Astrocyte of the cerebellum (primary cell): Measurements from ENCODE around the gene GFI1B.

Experiments
- DNase-seq: peaks from one replicate; pipeline ENCODE4 v3.0.0-alpha.2; 2011; ENCODE audit warnings: low read depth
- H3K4me3 ChIP-seq: 2 replicates; pipeline ENCODE4 v1.5.1; 2011; ENCODE audit warnings: mild to moderate bottlenecking, low read depth, low read length, moderate library complexity
- CTCF ChIP-seq: IDR thresholded peaks from 2 replicates; pipeline ENCODE4 v1.5.1; 2012; ENCODE audit warnings: low read length, low read depth, moderate library complexity, mild to moderate bottlenecking; ENCODE audit errors: missing control alignments
- in situ Hi-C: cut with HindIII; loops from 2 replicates; pipeline ENCODE4 v1.10.0; 2017; ENCODE audit warnings: low sequenced_read_pairs

Gene GFI1B

GRCh38 chr9:132975961-132976360, 2.5 kb upstream of the GFI1B start:
- no peak for DNase-seq
- no peak for TF ChIP-seq CTCF
- H3K4me3 ChIP-seq, result no peak overlapping the region
- in situ Hi-C loops, result no loop called here

- in situ Hi-C loops, result no loop called here
- no peak for TF ChIP-seq CTCF
- H3K4me3 ChIP-seq, result no peak overlapping the region
- DNase-seq, result no peak
These were observed 1.9 kb upstream of the GFI1B start for GRCh38 chr9:132976571-132976970.

- DNase-seq, result no peak
- TF ChIP-seq CTCF, result no peak
- no peak overlapping the region for H3K4me3 ChIP-seq
- in situ Hi-C loops, result no loop called here
These were observed 413 bp upstream of the GFI1B start for GRCh38 chr9:132978112-132978450.

- H3K4me3 ChIP-seq, result no peak overlapping the region
- no peak for DNase-seq
- TF ChIP-seq CTCF, result no peak
- in situ Hi-C loops, result no loop called here
These were observed 1.7 kb downstream of the GFI1B start for GRCh38 chr9:132980157-132980556.

GRCh38 chr9:132982458-132982857, 4.0 kb downstream of the GFI1B start:
- no peak for DNase-seq
- in situ Hi-C loops, result no loop called here
- no peak overlapping the region for H3K4me3 ChIP-seq
- no peak for TF ChIP-seq CTCF

- TF ChIP-seq CTCF, result no peak
These were observed 5.2 kb downstream of the GFI1B start for GRCh38 chr9:132983491-132984201.

More at GRCh38 chr9:132983491-132984201, 5.2 kb downstream of the GFI1B start:
- no peak for DNase-seq
- in situ Hi-C loops, result no loop called here
- no peak overlapping the region for H3K4me3 ChIP-seq
